OCI-LY1 (cell line): ENCODE data around the gene CENPA.

Source experiments
- H2AFZ ChIP-seq: fragments of 200-600 bp; sonication (generic), shearing (Covaris generic); 2 replicates; pipeline ENCODE4 v1.6.0; 2014; ENCODE audit warnings: antibody characterized with exemption, mild to moderate bottlenecking, low read length
- H3F3A ChIP-seq: fragments of 200-600 bp; sonication (generic), shearing (Covaris generic); 2 replicates; pipeline ENCODE4 v1.6.0; 2014; ENCODE audit warnings: mild to moderate bottlenecking, antibody characterized with exemption, low read length, moderate library complexity; ENCODE audit not compliant: insufficient read depth
- H3K27ac ChIP-seq: fragments of 200-600 bp; sonication (generic); 2 replicates; pipeline ENCODE4 v1.5.1; 2014; ENCODE audit warnings: low read length, mixed run types, mild to moderate bottlenecking, low read depth; ENCODE audit not compliant: poor library complexity, severe bottlenecking
- H3K27me3 ChIP-seq: fragments of 200-600 bp; sonication (generic); 2 replicates; pipeline ENCODE4 v1.6.0; 2014; ENCODE audit warnings: antibody characterized with exemption, mild to moderate bottlenecking, low read length, moderate library complexity; ENCODE audit not compliant: insufficient read depth
- H3K36me3 ChIP-seq: fragments of 200-600 bp; sonication (generic); 2 replicates; pipeline ENCODE4 v1.6.1; 2014; ENCODE audit warnings: mild to moderate bottlenecking, antibody characterized with exemption, low read length, moderate library complexity, mixed read lengths; ENCODE audit not compliant: insufficient read depth
- H3K4me1 ChIP-seq: fragments of 200-600 bp; sonication (generic); 2 replicates; pipeline ENCODE4 v1.5.1; 2014; ENCODE audit warnings: mild to moderate bottlenecking, low read length, moderate library complexity; ENCODE audit not compliant: insufficient read depth, severe bottlenecking
- H3K4me2 ChIP-seq: fragments of 200-600 bp; sonication (generic), shearing (Covaris generic); 2 replicates; pipeline ENCODE4 v1.6.1; 2014; ENCODE audit warnings: low read length
- H3K4me3 ChIP-seq: fragments of 200-600 bp; sonication (generic); 2 replicates; pipeline ENCODE4 v1.5.1; 2014; ENCODE audit warnings: low read length, low read depth, mild to moderate bottlenecking, mixed read lengths; ENCODE audit not compliant: poor library complexity, severe bottlenecking
- H3K79me2 ChIP-seq: fragments of 200-600 bp; shearing (Covaris generic); 2 replicates; pipeline ENCODE4 v1.6.1; 2016; ENCODE audit warnings: mixed run types, low read length, mixed read lengths; ENCODE audit not compliant: insufficient read depth
- H3K9ac ChIP-seq: fragments of 200-600 bp; sonication (generic), shearing (Covaris generic); 2 replicates; pipeline ENCODE4 v1.6.1; 2014; ENCODE audit warnings: mild to moderate bottlenecking, low read length, mixed read lengths
- H3K9me2 ChIP-seq: fragments of 200-600 bp; sonication (generic), shearing (Covaris generic); 2 replicates; pipeline ENCODE4 v1.6.1; 2014; ENCODE audit warnings: low read depth, mild to moderate bottlenecking, low read length, mixed read lengths
- H3K9me3 ChIP-seq: fragments of 200-600 bp; shearing (Covaris generic); 2 replicates; pipeline ENCODE4 v1.6.1; 2014; ENCODE audit warnings: low read length, mixed read lengths
- H4K20me1 ChIP-seq: fragments of 200-600 bp; sonication (generic), shearing (Covaris generic); 2 replicates; pipeline ENCODE4 v1.6.0; 2016; ENCODE audit warnings: mild to moderate bottlenecking, low read length; ENCODE audit not compliant: insufficient read depth
- EZH2 ChIP-seq: fragments of 200-600 bp; sonication (generic), shearing (Covaris generic); IDR thresholded peaks from 2 replicates; pipeline ENCODE4 v1.8.0; 2017; ENCODE audit warnings: borderline replicate concordance, mixed run types, mild to moderate bottlenecking, antibody characterized with exemption, low read length, moderate library complexity, mixed read lengths
- TF ChIP-seq, protein P1 (sequence below): fragments of 200-600 bp; sonication (generic), shearing (Covaris generic); IDR thresholded peaks from 2 replicates; pipeline ENCODE4 v1.5.1; 2017; ENCODE audit warnings: mild to moderate bottlenecking, antibody characterized with exemption, low read length, moderate library complexity, mixed read lengths

The CENPA gene

DNA sequence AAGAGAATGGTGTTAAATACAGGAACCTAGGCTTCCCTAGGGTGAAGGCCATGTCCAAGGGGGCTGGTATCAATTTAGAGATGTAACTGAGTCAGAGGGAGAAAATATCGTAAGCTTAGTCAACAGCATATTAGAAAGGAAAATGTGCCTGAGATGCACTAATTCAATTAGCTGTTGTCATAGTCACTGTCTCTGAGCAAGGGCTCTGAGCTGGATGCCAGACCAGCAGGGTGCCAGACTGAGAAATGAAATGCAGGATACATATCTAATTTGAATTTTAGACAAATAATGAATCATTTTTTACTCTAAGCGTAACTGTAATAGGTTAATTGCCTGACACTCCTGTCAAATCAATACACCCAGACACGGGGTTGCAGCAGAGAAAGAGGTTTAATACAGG lies 33.2 kb upstream of the CENPA start:
- Histone ChIP-seq H3K4me2 (no peak overlapping the region), H2AFZ (no peak overlapping the region), H3K9me3 (no peaks in the 10 kb centered on the region), H3K27me3 (0 out of 2 replicates have a peak, but pooled peaks cover 6% of the 10 kb centered on the region), H3K36me3 (no peaks in the 10 kb centered on the region), H3F3A (no peaks in the 10 kb centered on the region), H3K27ac (no peak overlapping the region), H3K9ac (no peak overlapping the region), H3K4me1 (no peaks in the 10 kb centered on the region), H3K9me2 (no peaks in the 10 kb centered on the region), H3K79me2 (no peaks in the 10 kb centered on the region), H3K4me3 (no peak overlapping the region), H4K20me1 (no peaks in the 10 kb centered on the region)
- TF ChIP-seq, protein P1, sequence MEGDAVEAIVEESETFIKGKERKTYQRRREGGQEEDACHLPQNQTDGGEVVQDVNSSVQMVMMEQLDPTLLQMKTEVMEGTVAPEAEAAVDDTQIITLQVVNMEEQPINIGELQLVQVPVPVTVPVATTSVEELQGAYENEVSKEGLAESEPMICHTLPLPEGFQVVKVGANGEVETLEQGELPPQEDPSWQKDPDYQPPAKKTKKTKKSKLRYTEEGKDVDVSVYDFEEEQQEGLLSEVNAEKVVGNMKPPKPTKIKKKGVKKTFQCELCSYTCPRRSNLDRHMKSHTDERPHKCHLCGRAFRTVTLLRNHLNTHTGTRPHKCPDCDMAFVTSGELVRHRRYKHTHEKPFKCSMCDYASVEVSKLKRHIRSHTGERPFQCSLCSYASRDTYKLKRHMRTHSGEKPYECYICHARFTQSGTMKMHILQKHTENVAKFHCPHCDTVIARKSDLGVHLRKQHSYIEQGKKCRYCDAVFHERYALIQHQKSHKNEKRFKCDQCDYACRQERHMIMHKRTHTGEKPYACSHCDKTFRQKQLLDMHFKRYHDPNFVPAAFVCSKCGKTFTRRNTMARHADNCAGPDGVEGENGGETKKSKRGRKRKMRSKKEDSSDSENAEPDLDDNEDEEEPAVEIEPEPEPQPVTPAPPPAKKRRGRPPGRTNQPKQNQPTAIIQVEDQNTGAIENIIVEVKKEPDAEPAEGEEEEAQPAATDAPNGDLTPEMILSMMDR, result no peak
- TF ChIP-seq EZH2, result no peak

DNA sequence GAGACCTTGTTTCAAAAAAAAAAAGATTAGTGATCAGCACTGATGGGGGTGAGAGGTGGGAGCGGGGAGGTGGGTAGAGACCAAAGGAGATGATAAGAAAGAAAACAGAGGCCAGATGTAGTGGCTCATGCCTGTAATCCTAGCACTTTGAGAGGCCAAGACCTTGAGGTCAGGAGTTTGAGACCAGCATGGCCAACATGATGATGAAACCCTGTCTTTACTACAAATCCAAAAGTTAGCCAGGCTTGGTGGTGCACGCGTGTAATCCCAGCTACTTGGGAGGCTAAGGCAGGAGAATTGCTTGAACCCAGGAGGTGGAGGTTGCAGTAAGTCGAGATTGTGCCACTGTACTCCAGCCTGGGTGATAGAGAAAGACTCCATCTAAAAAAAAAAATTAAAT lies 31.3 kb upstream of the CENPA start:
- Histone ChIP-seq H3K9me3 (no peaks in the 10 kb centered on the region), H3K79me2 (no peaks in the 10 kb centered on the region), H3K36me3 (no peaks in the 10 kb centered on the region), H3K27me3 (peaks cover 11% of the 10 kb centered on the region; the same call in 1 of the 2 replicates), H3K27ac (no peak overlapping the region), H3K4me2 (no peak overlapping the region), H3K9me2 (no peaks in the 10 kb centered on the region), H4K20me1 (no peaks in the 10 kb centered on the region), H3K4me3 (no peak overlapping the region), H2AFZ (no peak overlapping the region), H3F3A (no peaks in the 10 kb centered on the region), H3K4me1 (no peaks in the 10 kb centered on the region), H3K9ac (no peak overlapping the region)
- no peak for TF ChIP-seq EZH2
- TF ChIP-seq, protein P1, result no peak

- Histone ChIP-seq H3K4me2 (no peak overlapping the region), H4K20me1 (no peaks in the 10 kb centered on the region), H2AFZ (no peak overlapping the region), H3K27me3 (peaks cover 11% of the 10 kb centered on the region; the same call in 1 of the 2 replicates), H3K9ac (no peak overlapping the region), H3K36me3 (no peaks in the 10 kb centered on the region), H3K79me2 (no peaks in the 10 kb centered on the region), H3K27ac (no peak overlapping the region), H3F3A (no peaks in the 10 kb centered on the region), H3K9me3 (no peaks in the 10 kb centered on the region), H3K4me1 (no peaks in the 10 kb centered on the region), H3K9me2 (no peaks in the 10 kb centered on the region), H3K4me3 (no peak overlapping the region)
- no peak for TF ChIP-seq EZH2
- TF ChIP-seq, protein P1, result no peak
Observed at GRCh38 chr2:26754972-26755670, 30.7 kb upstream of the CENPA start.
